ENCODE results near the gene GPR15. TPM values are rescaled to one million over a fixed set of nuclear protein-coding genes. Genes with fewer than 3 reads are reported as not detected.

The GPR15 gene
- total RNA-seq, 1 donor from 2014 or later, result not detected

GRCh38 chr3:98553021-98553563 lies 21.3 kb downstream of the GPR15 start:
- H3K27ac Mint-ChIP-seq, result no peak overlapping the region
- H3K9me3 Mint-ChIP-seq, result no peaks in the 10 kb centered on the region
- no peaks in the 10 kb centered on the region for H3K4me1 Mint-ChIP-seq
- H3K4me3 Mint-ChIP-seq, result no peak overlapping the region
- no peaks in the 10 kb centered on the region for H3K36me3 Mint-ChIP-seq
- no peak for TF ChIP-seq CTCF (IDR thresholded peaks at IDR 0.05; ENCODE audit: unreplicated experiment)
- DNase-seq (ENCODE audit: low spot score in 2 of 2, unreplicated experiment in 2 of 2), result no peak
- H3K27me3 Mint-ChIP-seq (ENCODE audit: low read depth), result peaks cover 33% of the 10 kb centered on the region

GRCh38 chr3:98553753-98554152 lies 22.0 kb downstream of the GPR15 start:
- H3K27me3 Mint-ChIP-seq (ENCODE audit: low read depth), result peaks cover 35% of the 10 kb centered on the region
- no peaks in the 10 kb centered on the region for H3K9me3 Mint-ChIP-seq
- DNase-seq (ENCODE audit: low spot score in 2 of 2, unreplicated experiment in 2 of 2), result no peak
- H3K4me1 Mint-ChIP-seq, result no peaks in the 10 kb centered on the region
- no peak overlapping the region for H3K4me3 Mint-ChIP-seq
- TF ChIP-seq CTCF (IDR thresholded peaks at IDR 0.05; ENCODE audit: unreplicated experiment), result no peak
- H3K27ac Mint-ChIP-seq, result no peak overlapping the region
- H3K36me3 Mint-ChIP-seq, result no peaks in the 10 kb centered on the region

DNA sequence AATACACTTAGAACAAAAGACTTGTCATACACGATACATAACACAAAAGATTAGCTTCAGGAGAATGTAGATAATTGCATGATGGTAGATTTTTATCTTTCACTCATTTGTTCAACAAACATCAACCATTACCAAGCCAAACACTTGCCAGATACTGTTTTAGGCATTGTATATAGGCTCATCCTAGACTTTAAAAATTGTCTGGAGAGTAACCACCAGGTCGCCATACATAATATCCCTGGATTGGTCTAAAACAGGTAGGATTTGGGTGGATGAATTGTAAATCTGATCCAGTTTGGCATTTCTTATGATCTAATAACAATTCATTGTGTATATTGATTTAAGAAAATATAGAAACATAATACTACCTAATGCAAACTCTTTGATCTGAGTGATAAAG lies 22.8 kb downstream of the GPR15 start:
- peaks cover 36% of the 10 kb centered on the region for H3K27me3 Mint-ChIP-seq (ENCODE audit: low read depth)
- TF ChIP-seq CTCF (IDR thresholded peaks at IDR 0.05; ENCODE audit: unreplicated experiment), result no peak
- no peaks in the 10 kb centered on the region for H3K9me3 Mint-ChIP-seq
- no peaks in the 10 kb centered on the region for H3K4me1 Mint-ChIP-seq
- H3K27ac Mint-ChIP-seq, result no peak overlapping the region
- H3K36me3 Mint-ChIP-seq, result no peaks in the 10 kb centered on the region
- DNase-seq (ENCODE audit: low spot score in 2 of 2, unreplicated experiment in 2 of 2), result no peak
- H3K4me3 Mint-ChIP-seq, result no peak overlapping the region

DNA sequence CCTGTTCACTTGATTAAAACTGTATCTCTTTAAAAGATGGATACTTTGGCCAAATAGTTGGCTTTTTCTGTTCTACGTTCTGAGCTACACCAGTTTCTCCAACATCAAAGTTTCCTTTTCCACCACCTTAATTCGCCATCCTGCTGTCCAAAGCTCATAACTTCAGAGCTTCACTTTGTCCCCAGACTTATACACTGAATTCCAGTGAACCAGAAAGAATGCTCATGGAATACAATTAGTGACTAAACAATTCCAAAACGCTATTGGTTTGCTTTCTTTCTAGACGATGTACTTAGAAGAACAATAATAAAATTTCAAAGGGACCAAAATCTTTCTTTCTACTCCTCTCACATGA lies 23.2 kb downstream of the GPR15 start:
- DNase-seq (ENCODE audit: low spot score in 2 of 2, unreplicated experiment in 2 of 2), result no peak
- H3K4me3 Mint-ChIP-seq, result no peak overlapping the region
- TF ChIP-seq CTCF (IDR thresholded peaks at IDR 0.05; ENCODE audit: unreplicated experiment), result no peak
- no peak overlapping the region for H3K27ac Mint-ChIP-seq
- peaks cover 31% of the 10 kb centered on the region for H3K27me3 Mint-ChIP-seq (ENCODE audit: low read depth)
- H3K36me3 Mint-ChIP-seq, result no peaks in the 10 kb centered on the region
- H3K4me1 Mint-ChIP-seq, result no peaks in the 10 kb centered on the region
- no peaks in the 10 kb centered on the region for H3K9me3 Mint-ChIP-seq

GRCh38 chr3:98556164-98557130 lies 24.7 kb downstream of the GPR15 start:
- no peak for DNase-seq (ENCODE audit: low spot score in 2 of 2, unreplicated experiment in 2 of 2)
- no peak overlapping the region for H3K27ac Mint-ChIP-seq

More at GRCh38 chr3:98556164-98557130, 24.7 kb downstream of the GPR15 start:
- no peaks in the 10 kb centered on the region for H3K36me3 Mint-ChIP-seq
- TF ChIP-seq CTCF (IDR thresholded peaks at IDR 0.05; ENCODE audit: unreplicated experiment), result no peak
- H3K4me1 Mint-ChIP-seq, result no peaks in the 10 kb centered on the region
- H3K27me3 Mint-ChIP-seq (ENCODE audit: low read depth), result peaks cover 27% of the 10 kb centered on the region
- H3K4me3 Mint-ChIP-seq, result no peak overlapping the region
- no peaks in the 10 kb centered on the region for H3K9me3 Mint-ChIP-seq

Measured in mesothelial cell of epicardium (in vitro differentiated cells).